Measurements from ENCODE around the gene ZNF275. TPM values are rescaled to one million over a fixed set of nuclear protein-coding genes. Genes with fewer than 3 reads are reported as not detected.
"Not testable (repeated sequence)": the region's sequence is repeated elsewhere in the genome, so short reads cannot be mapped to it uniquely, and the experiment has no call there.

The ZNF275 gene
- 11.2 TPM for total RNA-seq

GRCh38 chrX:153333821-153334653, at the start of gene ZNF275:
ZNF275 (plus strand) TSS chrX:153334153; CDS start chrX:153336680, 2,527 bp downstream.
- DNase-seq (ENCODE audit: low spot score) (peak; percentile 81), ATAC-seq (peak; percentile 99)

- peak; percentile 45 for ATAC-seq
- not testable (repeated sequence) for DNase-seq (ENCODE audit: low spot score)
Observed at GRCh38 chrX:153285678-153286077, 48.3 kb upstream of the ZNF275 start.

- ATAC-seq: peak; percentile 49
- DNase-seq (ENCODE audit: low spot score): not testable (repeated sequence)
Observed at GRCh38 chrX:153288807-153289206, 45.1 kb upstream of the ZNF275 start.

- not testable (repeated sequence) for DNase-seq (ENCODE audit: low spot score)
- peak; percentile 91 for ATAC-seq
Observed at GRCh38 chrX:153293485-153294071, 40.4 kb upstream of the ZNF275 start.

- ATAC-seq (no peak), DNase-seq (ENCODE audit: low spot score) (no peak)
Observed at GRCh38 chrX:153297376-153297775, 36.6 kb upstream of the ZNF275 start.

GRCh38 chrX:153299855-153300254, 34.1 kb upstream of the ZNF275 start:
- ATAC-seq (no peak), DNase-seq (ENCODE audit: low spot score) (no peak)

GRCh38 chrX:153301746-153302145, 32.2 kb upstream of the ZNF275 start:
- DNase-seq (ENCODE audit: low spot score) (no peak), ATAC-seq (no peak)

- ATAC-seq (no peak), DNase-seq (ENCODE audit: low spot score) (no peak)
Observed at GRCh38 chrX:153302796-153303195, 31.2 kb upstream of the ZNF275 start.

- ATAC-seq (no peak), DNase-seq (ENCODE audit: low spot score) (no peak)
Observed at GRCh38 chrX:153303276-153304262, 30.4 kb upstream of the ZNF275 start.

- DNase-seq (ENCODE audit: low spot score): no peak
- ATAC-seq: no peak
Observed at GRCh38 chrX:153304988-153305736, 28.8 kb upstream of the ZNF275 start.

GRCh38 chrX:153305972-153306371, 28.0 kb upstream of the ZNF275 start:
- DNase-seq (ENCODE audit: low spot score) (no peak), ATAC-seq (no peak)

- ATAC-seq (no peak), DNase-seq (ENCODE audit: low spot score) (no peak)
Observed at GRCh38 chrX:153306527-153307115, 27.3 kb upstream of the ZNF275 start.

GRCh38 chrX:153307276-153308178, 26.4 kb upstream of the ZNF275 start:
- no peak for ATAC-seq
- no peak for DNase-seq (ENCODE audit: low spot score)

GRCh38 chrX:153310901-153311300, 23.1 kb upstream of the ZNF275 start:
- ATAC-seq (no peak), DNase-seq (ENCODE audit: low spot score) (no peak)

- no peak for ATAC-seq
- no peak for DNase-seq (ENCODE audit: low spot score)
Observed at GRCh38 chrX:153312041-153312440, 21.9 kb upstream of the ZNF275 start.

GRCh38 chrX:153312842-153313241, 21.1 kb upstream of the ZNF275 start:
- no peak for DNase-seq (ENCODE audit: low spot score)
- peak; percentile 97 for ATAC-seq

GRCh38 chrX:153317306-153317705, 16.6 kb upstream of the ZNF275 start:
- no peak for ATAC-seq
- no peak for DNase-seq (ENCODE audit: low spot score)

- ATAC-seq: no peak
- no peak for DNase-seq (ENCODE audit: low spot score)
Observed at GRCh38 chrX:153317996-153318722, 15.8 kb upstream of the ZNF275 start.

All from left lobe of liver (tissue), 2 donors.